ENCODE data around the gene KCNQ1. TPM values are rescaled to one million over a fixed set of nuclear protein-coding genes. Genes with fewer than 3 reads are reported as not detected.

Gene KCNQ1
- total and polyA plus RNA-seq, 2 experiments from 2014 or later: 0.45 to 0.87 TPM

- TF ChIP-seq ZNF462 (CRISPR knock-in tag; IDR thresholded peaks at IDR 0.05) (no peak), ZNF114 (CRISPR knock-in tag; IDR thresholded peaks at IDR 0.05) (no peak), ZNF331 (CRISPR knock-in tag; IDR thresholded peaks at IDR 0.05; ENCODE audit: low read depth) (no peak), REST (IDR thresholded peaks at IDR 0.05; ENCODE audit: unreplicated experiment) (no peak), JUNB (IDR thresholded peaks at IDR 0.05; ENCODE audit: unreplicated experiment) (no peak)
These were observed 336.1 kb downstream of the KCNQ1 start (continued) for GRCh38 chr11:2780850-2781407.

Data from GM23338 (cell line).